ENCODE data around the gene IDS.
"Not testable (repeated sequence)": the region's sequence is repeated elsewhere in the genome, so short reads cannot be mapped to it uniquely, and the experiment has no call there.

IDS gene

DNA sequence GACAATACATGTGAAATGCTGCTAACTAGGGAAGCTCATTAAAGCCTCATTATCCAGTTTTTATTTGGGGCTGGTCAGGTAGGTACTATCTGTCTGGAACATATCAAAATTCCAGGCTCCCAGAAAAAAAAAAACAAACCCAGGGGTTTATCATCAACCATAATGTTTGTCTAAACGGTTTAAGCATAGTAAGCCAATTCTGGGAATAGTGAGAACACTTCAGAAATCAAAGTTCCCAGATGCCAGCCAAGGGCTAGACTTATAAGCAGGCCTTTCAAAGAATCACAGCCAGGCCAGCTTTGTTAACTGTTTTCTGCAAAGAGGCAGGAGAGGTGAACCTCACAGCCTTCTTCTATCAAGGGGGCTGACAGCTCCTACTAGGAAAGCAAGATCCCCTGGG lies 8.1 kb downstream of the IDS start:
- no peak for DNase-seq

DNA sequence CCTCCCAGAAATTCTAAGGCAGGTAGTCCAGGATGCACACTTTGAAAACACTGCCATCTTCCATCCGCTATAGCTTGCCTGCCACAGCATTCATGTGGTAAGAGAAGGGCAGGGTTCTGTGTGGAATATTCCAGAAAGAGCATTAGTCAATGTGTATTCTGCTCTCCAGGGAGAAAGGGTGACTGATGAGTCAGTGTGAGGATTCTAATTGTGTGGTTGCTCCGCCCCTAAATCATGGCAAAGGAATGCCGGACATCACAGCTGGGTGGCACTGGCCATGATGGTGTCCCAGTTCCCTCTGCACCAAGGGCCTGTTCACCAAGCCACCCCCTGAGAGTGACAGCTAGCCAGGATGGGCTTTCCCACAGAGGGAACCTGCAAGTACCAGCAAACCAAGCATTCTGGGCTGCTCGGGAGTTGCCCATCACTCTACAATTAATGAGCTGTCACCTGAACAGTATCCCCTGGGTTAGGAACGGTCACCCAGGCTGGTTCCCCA lies 9.5 kb downstream of the IDS start:
- no peak for DNase-seq

DNA sequence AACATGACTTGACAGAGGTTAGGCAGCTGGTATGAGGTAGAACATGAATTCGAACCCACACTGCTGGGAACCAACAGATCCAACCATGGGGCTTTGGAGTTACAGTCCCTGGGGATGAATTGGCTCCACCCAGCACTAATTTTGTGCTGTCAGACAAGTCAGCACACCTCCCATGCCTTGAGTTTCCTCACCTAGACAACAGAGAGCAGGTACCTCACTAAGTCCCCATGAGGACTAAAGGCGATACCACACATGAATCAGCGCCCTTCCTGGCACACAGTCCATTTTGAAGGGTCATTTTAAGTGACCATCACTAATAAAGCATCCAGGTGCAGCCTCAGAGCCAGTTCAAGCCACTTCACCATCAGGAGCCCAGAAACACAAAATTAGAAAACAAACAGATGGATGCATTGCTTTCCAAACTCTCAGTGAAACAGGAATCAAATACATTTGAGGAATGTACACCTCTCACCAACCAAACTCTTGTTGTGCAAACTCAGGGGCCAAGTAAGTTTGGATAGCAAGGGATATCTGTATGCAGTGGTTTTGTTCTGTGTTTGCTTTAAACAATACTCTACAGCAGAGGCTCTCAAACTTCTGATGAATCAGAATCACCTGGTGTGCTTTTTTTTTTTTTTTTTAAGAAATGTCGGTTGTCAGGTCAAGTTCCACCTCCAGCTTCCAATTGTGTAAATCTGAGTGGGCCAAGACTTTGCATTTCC lies 10.1 kb downstream of the IDS start:
- no peak for DNase-seq

DNA sequence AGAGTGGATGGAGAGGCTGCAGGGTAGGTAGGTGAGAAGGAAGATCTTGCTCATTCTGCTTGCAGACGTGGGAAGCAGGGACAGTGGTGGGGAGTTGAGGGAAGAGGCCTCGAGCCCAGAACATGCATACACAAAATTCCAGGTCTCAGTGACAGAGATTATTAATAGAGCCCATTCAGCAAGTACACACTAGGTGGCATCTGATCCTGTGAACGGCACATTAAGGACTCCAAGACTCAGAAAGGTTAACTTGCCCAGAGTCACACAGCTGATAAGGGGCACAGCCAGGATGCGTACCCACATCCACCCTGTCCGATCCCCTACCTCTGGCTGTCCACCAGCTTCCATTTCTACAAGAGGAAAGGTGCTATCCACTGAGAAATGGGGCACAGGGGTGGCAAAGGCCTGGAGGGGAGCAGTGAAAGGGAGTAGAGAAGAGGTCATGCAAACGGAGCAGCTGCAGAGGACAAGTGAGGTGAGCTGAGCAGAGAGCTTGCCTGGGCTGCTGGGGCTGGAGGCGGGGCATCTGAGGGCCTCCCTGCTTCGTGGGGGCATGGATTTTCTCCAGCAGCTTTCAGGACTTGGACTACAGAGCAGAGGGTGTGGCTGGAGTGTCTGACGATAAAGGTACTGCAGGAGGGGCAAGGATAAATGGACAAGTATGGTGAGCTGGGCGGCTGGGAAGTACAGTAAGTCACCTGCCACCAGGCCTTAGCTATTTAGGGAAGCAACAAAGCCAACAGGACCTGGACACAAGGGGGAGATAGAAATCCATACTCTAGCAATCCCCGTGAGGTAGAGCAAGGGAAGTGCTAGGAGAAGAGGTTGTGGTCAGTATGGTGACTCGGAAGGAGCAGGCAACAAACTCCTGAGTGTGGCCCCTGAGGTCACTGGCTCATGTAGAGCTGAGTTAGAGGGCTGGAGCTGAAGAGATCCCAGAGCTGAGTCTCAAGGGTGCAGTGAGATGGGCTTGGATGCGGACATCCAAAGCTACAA lies 11.2 kb downstream of the IDS start:
- DNase-seq, result no peak

DNA sequence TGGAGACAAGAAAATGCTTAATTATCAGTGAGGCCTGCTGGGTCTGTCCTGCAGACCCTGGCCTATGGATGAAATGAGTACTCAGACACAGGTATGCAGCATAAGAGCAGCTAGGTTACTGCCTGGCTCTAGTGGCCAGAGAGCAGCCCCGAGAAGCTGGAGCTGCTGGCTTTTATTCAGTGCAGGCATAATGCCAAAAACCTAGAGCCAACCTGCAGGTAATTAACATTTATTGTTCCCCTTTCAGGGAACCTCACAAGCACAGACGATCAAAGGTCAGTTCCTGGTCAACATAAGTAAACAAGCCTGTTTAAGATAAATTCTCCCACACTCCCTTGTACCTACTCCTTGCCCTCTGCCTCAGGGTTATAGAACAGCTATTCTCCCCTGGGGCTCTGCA lies 13.3 kb downstream of the IDS start:
- DNase-seq, result no peak

DNA sequence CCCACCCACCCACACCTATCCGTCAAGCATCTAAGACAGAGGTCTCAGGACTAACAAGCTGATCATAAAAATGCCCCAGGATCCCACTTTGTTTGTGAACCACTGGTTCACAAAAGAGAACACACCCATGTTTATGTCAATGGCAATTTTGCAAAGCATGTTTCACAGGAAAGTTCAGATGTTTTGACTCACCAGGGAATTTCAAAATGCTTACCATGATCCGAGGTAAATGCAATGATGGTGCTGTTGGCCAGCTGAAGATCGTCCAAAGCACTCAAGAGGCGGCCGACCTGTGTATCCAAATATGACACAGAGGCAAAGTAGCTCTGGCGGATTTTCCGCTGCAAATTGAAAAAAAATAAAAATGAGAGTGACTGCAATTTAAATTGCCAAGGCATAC lies 15.0 kb downstream of the IDS start:
- no peak for DNase-seq

DNA sequence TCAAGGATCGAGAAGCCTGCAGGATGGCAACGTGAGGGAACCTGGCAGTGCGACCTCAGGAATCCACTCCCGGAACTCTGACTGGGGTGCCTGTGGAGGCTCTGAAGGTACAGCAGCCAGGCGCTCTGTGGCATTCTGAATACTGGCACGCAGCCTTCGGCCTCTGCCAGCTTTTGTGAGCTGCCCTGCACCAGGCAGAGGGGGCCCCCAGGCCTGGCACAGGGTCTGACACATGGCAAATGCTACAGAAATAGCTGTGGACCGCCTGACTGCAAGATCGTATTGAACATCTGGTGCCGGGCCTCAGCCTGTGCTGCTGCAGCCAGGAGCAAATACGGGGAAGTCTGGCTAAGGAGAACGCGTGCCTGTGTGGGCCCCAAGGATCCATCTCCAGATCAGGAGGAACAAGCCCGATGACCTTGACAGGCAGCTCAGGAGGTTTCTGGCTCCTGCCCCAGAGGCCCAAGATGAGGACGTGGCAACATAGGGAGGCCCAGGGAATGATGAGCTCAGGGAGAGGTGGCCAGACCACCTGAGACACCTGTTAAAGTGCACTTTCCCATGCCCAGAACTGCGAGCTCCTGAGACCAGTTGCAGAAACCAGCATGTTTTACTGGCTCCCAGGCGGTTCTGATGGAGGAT lies 16.6 kb downstream of the IDS start:
- DNase-seq, result not testable (repeated sequence)

DNA sequence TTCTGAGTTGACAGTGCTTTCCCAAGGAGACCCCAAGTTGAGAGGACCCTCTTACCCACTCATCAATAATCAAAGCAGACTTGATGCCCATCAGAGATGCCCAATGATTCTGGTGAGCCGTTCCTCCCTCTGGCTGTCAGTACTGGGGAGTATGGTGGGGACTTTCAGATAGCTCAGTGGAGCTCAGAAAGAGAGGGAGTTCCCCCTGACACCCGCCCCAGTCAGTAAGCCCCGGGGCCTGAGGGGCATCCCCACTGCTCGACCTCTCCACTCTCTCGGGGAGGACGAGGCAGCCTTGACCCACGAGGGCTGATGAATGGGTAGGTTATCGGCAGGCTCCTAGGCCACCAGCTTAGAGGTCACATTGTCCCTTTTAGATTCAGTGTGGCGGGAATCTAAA lies 17.1 kb downstream of the IDS start:
- DNase-seq, result not testable (repeated sequence)

DNA sequence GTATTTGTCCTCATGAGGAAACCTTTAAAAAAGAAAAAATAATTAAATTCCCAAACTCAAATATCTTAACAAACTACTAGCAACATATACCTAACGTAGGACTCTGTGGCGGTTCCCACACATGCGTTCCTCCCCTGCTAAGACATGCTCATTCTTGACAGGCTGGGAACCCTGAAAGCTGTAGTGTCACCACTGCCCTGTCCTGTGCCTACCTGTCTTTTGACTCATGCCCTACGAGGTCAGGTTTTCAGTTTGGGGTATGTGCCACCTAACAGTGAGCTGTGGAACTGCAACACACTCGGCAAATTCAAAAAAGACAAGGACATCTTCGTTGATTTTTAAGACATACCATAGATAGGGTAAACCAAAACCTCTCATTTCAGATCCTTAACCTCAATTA lies 17.8 kb downstream of the IDS start:
- peak; percentile 40 for DNase-seq

DNA sequence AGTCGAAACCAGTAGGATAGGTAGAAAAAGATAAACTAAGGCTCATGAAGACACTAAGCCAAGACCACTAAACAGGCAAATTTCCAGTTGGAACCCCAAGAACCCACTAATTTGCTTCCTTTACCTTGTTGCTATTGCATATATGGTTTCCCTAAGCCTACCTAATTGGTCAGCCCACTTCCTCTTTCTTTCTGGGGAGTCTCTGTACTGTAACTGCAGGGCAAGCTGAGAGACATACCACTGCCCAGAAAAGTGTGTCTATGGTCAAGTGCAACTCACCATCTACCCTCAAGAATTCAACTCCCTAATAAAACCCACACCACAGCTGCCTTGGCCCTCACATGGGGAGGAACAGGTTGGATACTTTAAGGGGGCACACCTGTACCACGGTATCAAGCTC lies 28.6 kb downstream of the IDS start:
- DNase-seq, result no peak

DNA sequence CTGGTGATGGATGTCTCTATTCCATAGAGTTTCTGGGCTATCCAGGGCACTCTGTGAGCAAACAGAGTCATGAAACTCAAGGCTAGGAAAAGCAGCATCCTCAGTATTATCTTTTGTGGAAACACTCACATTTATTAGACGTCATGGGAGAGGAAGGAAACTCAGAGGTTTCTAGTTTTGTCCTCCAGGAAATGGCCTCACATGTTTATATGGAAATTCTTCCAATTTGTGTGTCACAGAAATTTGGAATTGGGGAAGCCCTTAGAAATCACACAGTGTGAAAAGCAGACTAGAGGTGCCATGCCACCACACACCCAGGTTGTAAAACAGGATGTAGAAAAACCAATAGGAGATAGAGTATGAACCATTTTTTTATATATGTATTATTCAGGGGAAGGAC lies 31.1 kb downstream of the IDS start:
- no peak for DNase-seq

DNA sequence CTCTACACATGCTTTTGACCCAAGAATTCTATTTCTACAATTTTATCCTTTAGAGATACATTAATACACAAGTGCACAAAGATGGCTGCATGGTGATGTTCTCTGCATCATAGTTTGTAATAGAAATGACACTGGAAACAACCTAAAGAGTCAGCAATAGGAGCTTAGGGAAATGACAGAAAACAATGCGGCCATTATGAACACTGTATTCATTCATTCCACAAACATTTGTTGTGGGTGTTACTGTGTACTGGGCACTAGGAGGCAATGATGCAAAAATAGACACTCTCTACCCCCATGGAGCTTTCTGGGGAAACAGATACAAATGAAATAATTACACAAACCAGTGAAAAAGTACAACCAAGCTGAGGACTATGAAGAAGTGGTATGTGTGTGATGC lies 32.0 kb downstream of the IDS start:
- no peak for DNase-seq

DNA sequence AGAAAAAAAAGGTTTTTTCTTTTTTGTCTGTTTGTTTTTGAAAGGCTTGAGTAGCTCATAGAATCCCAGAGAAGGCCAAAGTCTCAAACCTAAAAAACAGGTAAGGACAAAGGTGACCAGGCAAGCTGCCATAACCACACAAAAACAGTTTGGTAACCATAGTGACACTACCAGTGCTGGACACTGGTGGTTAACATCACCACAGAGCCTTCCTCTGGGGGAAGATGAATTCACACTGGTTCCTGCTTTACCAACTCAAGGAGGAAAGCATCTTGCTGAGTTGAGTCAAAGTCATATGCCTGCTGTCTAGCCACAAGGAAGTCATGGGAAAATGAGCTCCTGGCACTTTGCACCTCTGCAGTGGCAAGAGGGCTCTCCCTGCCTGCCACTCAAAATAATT lies 32.5 kb downstream of the IDS start:
- no peak for DNase-seq

DNA sequence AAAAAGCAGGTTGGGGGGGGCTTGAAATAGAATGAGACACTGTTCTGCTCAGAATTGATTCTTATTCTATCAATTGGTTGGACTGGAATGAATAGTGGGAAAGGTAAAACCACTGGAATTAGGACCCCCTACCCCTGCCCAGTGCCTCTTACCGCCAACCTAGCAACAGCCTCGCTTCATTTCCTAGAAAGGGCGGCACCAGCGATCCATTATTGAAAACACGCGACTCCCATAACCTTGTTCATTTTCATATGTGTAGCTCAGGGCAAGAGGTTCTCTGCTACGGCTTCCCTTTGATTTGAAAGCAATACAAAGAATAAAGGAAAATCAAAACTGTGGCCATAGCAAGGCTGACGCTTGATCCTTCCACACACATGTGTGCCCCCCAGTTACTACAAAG lies 33.7 kb downstream of the IDS start:
- no peak for DNase-seq

DNA sequence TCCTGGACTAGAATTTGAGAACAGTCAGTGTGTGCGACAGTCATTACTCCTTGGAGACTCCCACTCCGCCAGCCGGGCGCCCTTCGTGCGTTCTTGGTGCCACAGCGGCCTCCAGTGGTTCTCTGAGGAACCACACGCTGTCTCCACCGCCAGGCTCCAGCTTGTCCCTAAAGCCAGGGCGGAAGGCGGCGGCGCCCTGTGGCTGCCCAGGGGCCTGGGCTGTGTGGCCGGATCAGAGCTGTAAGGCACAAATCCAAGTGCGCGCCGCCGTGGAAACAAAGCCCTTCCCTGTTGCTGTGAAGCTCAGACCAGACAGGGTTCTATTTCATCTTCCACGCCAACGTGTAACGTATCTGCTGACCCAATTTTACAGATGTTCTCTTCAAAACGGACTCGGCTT lies 34.2 kb downstream of the IDS start:
- peak; percentile 78 for DNase-seq

DNA sequence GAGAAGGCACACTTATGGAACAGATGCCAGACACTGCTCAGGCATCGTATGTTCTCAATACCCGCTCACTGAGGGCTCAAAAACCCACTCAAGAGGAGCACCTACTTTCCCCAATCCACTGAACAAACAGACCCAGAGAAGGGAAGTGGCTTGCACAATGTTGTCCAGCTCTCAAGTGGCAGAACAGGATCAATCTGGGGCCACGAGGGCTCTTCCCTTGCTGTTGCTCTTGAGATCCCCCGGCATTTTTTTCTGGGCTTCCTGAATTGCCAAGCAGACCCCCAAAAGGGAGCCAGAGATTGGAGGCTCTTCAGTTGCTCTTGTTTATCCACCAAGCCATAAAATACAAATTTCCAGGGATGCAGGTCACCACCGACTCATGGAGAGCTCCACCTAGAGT lies 35.7 kb downstream of the IDS start:
- no peak for DNase-seq

DNA sequence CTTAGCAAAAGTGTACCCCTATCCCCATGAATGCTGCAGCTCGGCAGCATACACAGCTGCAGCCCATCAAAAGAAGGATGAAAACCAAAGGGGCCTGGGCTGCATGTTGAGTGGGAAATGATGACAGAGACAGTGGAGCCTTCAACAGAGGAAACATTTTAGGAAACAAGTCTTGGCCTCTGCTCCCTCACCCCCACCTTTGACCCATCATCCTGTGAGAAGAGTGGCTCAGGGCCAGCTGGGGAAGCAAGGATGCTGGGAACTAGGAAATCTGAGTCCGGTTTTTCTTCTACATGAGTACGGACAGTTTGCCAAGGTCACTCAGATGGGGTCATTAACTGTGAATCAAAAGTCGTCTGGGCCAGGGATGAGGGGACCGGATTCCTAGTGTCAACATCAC lies 37.2 kb downstream of the IDS start:
- DNase-seq, result no peak

DNA sequence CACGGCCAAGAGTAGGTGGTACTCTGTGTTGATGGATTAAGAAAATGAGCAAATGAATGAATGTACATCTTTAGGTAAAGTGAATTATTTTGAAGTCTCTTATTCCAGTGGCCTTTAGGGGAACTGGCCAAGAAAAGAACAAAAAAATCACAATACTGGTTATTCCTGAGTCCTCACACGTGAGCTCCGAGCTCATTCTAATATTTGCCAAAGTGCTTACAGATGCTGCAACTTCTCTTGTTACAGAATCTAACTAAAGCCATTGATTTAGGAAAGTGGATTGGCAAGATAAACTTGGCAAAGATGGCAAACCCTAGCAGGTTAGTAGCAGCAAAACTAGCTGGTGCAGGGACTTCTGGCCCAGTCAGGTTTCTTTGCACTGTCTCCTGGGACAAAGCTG lies 37.6 kb downstream of the IDS start:
- DNase-seq, result no peak

DNA sequence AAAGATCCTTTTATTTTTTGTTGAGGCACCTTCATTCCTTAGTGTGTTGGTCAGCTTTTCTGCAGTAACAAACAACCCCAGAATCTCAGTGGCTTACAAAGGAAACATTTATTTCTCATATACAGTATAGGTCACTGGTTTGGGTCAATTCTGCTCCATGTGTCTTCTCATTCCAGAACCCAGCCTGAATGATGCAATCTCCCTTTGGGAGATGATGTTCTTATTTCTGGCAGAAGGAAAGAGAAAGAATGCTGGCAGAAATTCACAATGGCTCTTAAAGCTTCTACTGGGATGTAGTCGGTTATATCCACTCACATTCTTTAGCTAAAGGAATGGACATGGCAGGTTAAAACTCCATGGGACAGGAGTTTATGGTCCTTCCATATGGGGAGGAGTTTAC lies 42.3 kb downstream of the IDS start:
- DNase-seq, result no peak

DNA sequence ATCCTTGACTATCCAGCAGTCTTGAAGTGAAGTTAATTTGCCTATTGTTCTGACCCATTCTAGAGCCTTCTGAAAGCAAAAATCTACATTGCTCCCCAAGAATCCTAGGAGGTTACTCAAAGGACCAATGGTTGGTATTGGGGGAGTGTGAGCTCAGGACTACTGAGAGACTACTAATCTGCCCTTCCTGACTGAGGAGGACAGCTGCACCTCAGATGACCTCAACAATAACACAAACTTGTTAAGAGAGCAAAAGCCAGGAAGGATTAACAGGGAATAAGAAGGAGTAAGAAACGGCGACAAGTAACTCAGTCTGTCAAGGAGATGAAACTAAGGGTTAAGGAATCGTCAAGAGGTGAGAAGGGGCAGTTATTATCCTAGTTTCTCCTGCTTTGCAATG lies 43.4 kb downstream of the IDS start:
- no peak for DNase-seq

DNA sequence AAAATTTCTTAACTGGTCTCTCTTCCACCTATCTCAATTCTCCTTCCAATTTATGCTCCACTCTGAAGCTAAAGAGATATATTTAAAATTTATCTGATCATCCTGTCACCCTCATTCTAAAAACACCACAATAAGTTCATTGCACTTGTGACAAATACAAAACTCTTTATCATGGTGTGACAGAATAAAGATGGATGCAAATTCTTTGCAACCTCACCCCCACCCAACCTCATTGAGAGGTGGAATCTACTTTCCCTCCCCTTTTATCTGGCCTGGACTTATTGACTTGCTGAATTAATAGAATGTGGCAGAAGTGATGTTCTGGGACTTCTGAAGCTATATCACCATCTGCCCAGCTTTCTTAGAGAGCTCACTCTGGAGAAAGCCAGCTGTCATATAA lies 46.5 kb downstream of the IDS start:
- DNase-seq, result no peak

DNA sequence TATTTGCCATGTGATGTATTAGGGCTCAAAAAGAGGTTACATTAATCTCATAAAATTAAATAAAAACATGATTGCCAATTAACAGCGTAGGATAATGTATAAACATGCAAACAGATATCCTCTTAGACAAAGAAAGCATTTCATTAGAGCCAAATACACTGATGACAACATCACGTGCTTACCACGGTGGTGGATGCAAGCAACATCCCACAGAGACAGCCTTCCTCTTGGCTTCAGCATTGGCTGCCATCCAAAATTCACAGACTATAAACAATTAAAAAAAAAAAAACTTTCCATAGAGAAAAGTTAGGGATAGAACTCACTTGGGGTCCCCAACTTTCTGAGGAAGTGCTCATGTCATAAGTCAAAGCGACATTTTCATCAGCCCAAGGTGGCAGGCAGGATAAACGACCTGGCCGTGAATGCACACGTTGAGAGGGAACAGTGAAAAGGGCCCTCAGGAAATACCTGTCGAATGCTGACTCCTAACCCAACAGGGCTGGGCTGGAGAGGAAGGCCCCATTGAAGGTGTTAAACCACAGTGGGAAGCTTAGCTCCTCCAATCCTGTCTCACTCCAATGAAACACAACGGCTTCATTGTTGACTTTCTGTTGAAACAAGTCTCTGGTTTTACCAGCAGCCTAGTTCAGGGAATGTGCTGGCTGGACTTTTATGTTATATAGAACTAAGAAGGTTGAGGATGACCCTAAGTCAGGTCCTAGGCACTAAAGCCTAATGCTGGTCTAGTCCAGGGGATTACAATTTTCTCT lies 48.4 kb downstream of the IDS start:
- no peak for DNase-seq

DNA sequence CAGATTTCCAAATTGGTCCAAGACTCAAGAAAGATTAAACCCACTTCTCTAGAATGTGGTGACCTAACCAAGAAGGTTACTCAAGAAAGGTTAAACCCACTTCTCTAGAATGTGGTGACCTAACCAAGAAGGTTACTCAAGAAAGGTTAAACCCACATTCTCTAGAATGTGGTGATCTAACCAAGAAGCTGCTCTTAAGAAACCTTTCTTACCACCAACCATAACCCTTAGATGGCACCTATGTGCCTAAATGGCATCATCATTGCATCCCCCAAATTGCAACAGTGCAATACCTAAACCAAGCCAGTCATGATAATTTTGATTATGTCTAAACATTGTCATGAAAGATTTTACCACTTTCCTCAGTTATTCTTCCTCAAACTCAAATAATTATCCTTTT lies 49.2 kb downstream of the IDS start:
- no peak for DNase-seq

All from activated CD4-positive, alpha-beta T cell treated with anti-CD3 and anti-CD28 coated beads, Interleukin-2, Interleukin-6, amounts not matched to agents 100 ng/mL and 50 ng/mL, durations not matched to agents 16 hours and 8 hours (primary cell).